CD8-positive, alpha-beta memory T cell (primary cell): ENCODE data around the gene ATG13. TPM values are rescaled to one million over a fixed set of nuclear protein-coding genes. Genes with fewer than 3 reads are reported as not detected.

ENCODE experiments used
- CTCF ChIA-PET: fragments of 350-600 bp; sonication (Branson Sonifier 250); formaldehyde crosslinking; loops from one replicate; lab custom pipeline; 2021; ENCODE audit warnings: antibody characterized with exemption; lab: Charles Lee
- POLR2A ChIA-PET: fragments of 350-600 bp; sonication (Branson Sonifier 250); formaldehyde crosslinking; loops from one replicate; lab custom pipeline; 2021; ENCODE audit warnings: antibody characterized with exemption; lab: Charles Lee
- DNase-seq, 5 donors: peaks; one replicate each; pipeline versions ENCODE4 v3.0.0 to v3.0.0-alpha.2; 2020 to 2022; ENCODE audit warnings: mixed read lengths in 1 of 5
- H3K27ac ChIP-seq: one replicate; pipeline ENCODE4 v1.7.0; 2013; ENCODE audit warnings: low read depth, mild to moderate bottlenecking, low read length, moderate library complexity
- H3K27me3 ChIP-seq: 2 replicates; pipeline ENCODE4 v1.7.0; 2013; ENCODE audit warnings: low read length, mild to moderate bottlenecking; ENCODE audit not compliant: insufficient read depth, poor library complexity, severe bottlenecking
- H3K36me3 ChIP-seq: 2 replicates; pipeline ENCODE4 v1.7.0; 2013; ENCODE audit warnings: mild to moderate bottlenecking, low read length, moderate library complexity; ENCODE audit not compliant: insufficient read depth
- H3K4me1 ChIP-seq: 2 replicates; pipeline ENCODE4 v1.7.0; 2013; ENCODE audit warnings: mild to moderate bottlenecking, low read length, moderate library complexity; ENCODE audit not compliant: insufficient read depth
- H3K4me3 ChIP-seq: 2 replicates; pipeline ENCODE4 v1.7.0; 2013; ENCODE audit warnings: mild to moderate bottlenecking, low read length
- H3K9me3 ChIP-seq: 2 replicates; pipeline ENCODE4 v1.7.0; 2013; ENCODE audit warnings: mild to moderate bottlenecking, low read length
- H3K27ac Mint-ChIP-seq, 8 donors: one replicate each; pipeline ENCODE4 v1.8.0; 2020 to 2021; ENCODE audit warnings: mixed read lengths in 8 of 8, mild to moderate bottlenecking in 6 of 8, inconsistent platforms in 3 of 8, moderate library complexity in 3 of 8
- H3K27me3 Mint-ChIP-seq, 2 donors: one replicate each; pipeline ENCODE4 v1.8.0; 2020 to 2021; ENCODE audit warnings: mixed read lengths in 2 of 2, mild to moderate bottlenecking in 1 of 2, moderate library complexity in 1 of 2
- H3K36me3 Mint-ChIP-seq, 3 donors: one replicate each; pipeline ENCODE4 v1.8.0; 2020 to 2021; ENCODE audit warnings: mixed read lengths in 3 of 3, inconsistent platforms in 1 of 3, mild to moderate bottlenecking in 1 of 3
- H3K4me1 Mint-ChIP-seq, 3 donors: one replicate each; pipeline ENCODE4 v1.8.0; 2020 to 2021; ENCODE audit warnings: mixed read lengths in 3 of 3, inconsistent platforms in 1 of 3, mild to moderate bottlenecking in 1 of 3
- H3K4me3 Mint-ChIP-seq, 7 donors: one replicate each; pipeline ENCODE4 v1.8.0; 2020 to 2021; ENCODE audit warnings: mixed read lengths in 7 of 7, mild to moderate bottlenecking in 6 of 7, moderate library complexity in 4 of 7, inconsistent platforms in 2 of 7
- H3K9me3 Mint-ChIP-seq, 5 donors: one replicate each; pipeline ENCODE4 v1.8.0; 2020 to 2022; ENCODE audit warnings: mixed read lengths in 5 of 5, mild to moderate bottlenecking in 3 of 5, moderate library complexity in 2 of 5, inconsistent platforms in 1 of 5
- polyA plus RNA-seq: library from polyadenylated mRNA; unstranded; fragments of 300-500 nt; fragmentation: Illumina TruSeq; gene quantifications from one replicate; pipeline ENCODE4 v1.2.3, GENCODE V29; 2021
- total RNA-seq, 2 experiments: library from RNA; stranded (reverse); gene quantifications; one replicate each; pipeline ENCODE4 v1.2.3, GENCODE V29; 2021

ATG13 gene
- total and polyA plus RNA-seq, 3 experiments from 2014 or later: 67.9 to 81.6 (median 69.6) TPM

DNA sequence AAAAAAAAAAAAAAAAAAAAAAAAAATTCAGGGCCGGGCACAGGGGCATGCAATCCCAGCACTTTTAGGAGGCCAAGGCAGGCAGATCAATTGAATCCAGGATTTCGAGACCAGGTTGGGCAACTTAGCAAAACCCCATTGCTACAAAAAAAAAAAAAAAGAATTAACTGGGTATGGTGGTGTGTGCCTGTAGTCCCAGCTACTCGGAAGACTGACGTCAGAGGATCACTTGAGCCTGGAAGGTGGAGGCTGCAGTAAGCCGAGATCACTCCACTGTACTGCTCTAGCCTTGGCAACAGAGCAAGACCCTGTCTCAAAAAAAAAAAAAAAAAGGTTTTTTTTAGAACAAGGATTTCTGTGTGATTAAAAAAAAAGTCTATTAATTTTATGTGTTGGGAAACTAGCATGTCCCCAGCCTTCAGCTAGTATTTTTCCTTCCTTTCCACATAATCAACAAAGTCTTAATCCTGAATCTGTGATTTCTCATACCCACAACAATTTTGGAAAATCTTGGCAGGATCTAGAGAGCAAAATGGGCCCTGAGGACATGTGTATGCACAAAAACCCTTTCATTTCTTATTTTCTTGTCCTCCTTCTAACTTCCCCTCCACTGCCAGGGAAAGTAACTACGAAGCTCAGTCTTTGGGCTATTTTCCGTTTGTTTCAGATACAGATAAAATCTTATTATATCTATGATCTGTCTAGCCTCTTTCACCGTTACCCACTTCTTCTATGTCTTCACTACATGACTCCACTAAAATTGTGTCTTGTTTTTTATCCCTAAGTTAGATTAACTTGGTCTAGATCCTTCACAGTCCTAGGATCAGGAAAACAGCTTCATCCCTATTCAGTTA lies 17.8 kb upstream of the ATG13 start:
- ChIA-PET POLR2A (no interaction called here), CTCF (no interaction called here)
- Mint-ChIP-seq H3K36me3 (peaks cover 0 to 14% (median 0%) of the 10 kb centered on the region in 3 donors), H3K9me3 (no peaks in the 10 kb centered on the region), H3K27me3 (no peaks in the 10 kb centered on the region), H3K4me3 (peak overlapping the region in 1 of 7 donors; percentile 35), H3K4me1 (no peaks in the 10 kb centered on the region), H3K27ac (peak overlapping the region in 1 of 8 donors; percentile 68)
- no peaks in the 10 kb centered on the region for H3K27me3 ChIP-seq
- H3K4me1 ChIP-seq: peaks cover 2% of the 10 kb centered on the region
- H3K4me3 ChIP-seq: no peak overlapping the region
- no peaks in the 10 kb centered on the region for H3K9me3 ChIP-seq
- H3K27ac ChIP-seq: no peak overlapping the region
- H3K36me3 ChIP-seq: no peaks in the 10 kb centered on the region
- DNase-seq: no peak

DNA sequence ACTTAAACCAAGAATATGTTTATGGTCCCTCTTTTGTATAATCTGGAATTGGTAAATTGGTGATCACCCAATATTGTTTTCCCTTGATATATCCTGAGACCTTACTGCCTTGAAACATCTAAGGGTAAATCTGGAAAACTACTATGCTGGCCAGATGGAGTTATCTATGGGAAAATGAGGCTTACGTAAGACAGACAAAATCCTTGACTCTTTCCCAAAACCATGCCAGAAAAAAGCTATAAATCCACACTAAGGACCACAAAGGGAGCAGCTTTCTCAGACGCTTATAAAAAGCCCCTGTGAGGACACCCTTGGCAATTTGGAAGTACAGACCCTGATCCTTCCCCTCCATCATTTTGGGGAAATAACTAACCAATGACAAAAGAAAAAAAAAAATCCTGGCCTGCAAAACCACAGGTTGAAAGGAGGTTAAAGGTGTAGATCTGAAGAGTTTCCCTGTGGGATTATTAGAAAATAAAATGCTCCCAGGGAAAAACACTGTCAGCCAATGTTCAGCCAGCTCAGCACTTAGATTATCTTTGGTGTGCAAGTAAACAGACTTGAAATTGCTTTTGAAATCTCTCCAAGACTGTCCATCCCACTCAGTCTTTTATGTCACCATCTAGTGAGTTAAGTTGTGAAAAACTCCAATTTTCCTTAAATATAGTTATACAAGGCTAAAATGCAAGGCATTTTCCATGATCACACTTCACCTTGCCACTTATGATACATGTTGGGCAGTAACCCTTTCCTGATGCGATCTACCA lies 17.0 kb upstream of the ATG13 start:
- H3K36me3 ChIP-seq: no peaks in the 10 kb centered on the region
- H3K9me3 ChIP-seq: no peaks in the 10 kb centered on the region
- CTCF ChIA-PET: no interaction called here
- no peak overlapping the region for H3K27ac ChIP-seq
- Mint-ChIP-seq H3K4me1 (no peaks in the 10 kb centered on the region), H3K9me3 (no peaks in the 10 kb centered on the region), H3K27me3 (no peaks in the 10 kb centered on the region), H3K36me3 (peaks cover 0 to 14% (median 0%) of the 10 kb centered on the region in 3 donors), H3K4me3 (no peak overlapping the region), H3K27ac (no peak overlapping the region)
- no peaks in the 10 kb centered on the region for H3K27me3 ChIP-seq
- POLR2A ChIA-PET: no interaction called here
- no peak for DNase-seq
- H3K4me3 ChIP-seq: no peak overlapping the region
- H3K4me1 ChIP-seq: no peaks in the 10 kb centered on the region

DNA sequence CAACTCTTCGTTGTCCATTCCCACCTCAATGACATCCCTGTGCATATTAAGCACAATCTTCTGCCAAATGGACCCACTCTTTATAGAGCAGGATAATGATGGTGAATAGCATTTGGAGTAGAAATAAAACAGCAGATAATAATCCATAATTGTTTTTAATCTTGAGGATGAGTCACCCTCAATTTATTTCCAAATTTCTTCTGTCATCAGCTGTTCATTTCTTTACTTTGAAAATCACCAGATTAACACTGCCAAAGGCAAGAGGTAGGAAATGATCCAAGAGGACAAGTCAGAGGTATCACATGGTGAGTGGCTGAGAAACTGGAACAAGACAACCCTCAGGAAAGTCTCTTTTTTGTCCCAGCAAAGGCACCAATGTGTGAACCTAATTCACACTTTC lies 16.2 kb upstream of the ATG13 start:
- no peaks in the 10 kb centered on the region for H3K9me3 Mint-ChIP-seq
- H3K36me3 Mint-ChIP-seq: peaks cover 0 to 14% (median 0%) of the 10 kb centered on the region in 3 donors
- Histone ChIP-seq H3K27ac (no peak overlapping the region), H3K4me3 (no peak overlapping the region), H3K36me3 (no peaks in the 10 kb centered on the region), H3K4me1 (no peaks in the 10 kb centered on the region), H3K9me3 (no peaks in the 10 kb centered on the region), H3K27me3 (no peaks in the 10 kb centered on the region)
- ChIA-PET POLR2A (no interaction called here), CTCF (no interaction called here)
- no peaks in the 10 kb centered on the region for H3K4me1 Mint-ChIP-seq
- no peak for DNase-seq
- no peaks in the 10 kb centered on the region for H3K27me3 Mint-ChIP-seq
- H3K4me3 Mint-ChIP-seq: no peak overlapping the region
- peak overlapping the region in 1 of 8 donors; percentile 21 for H3K27ac Mint-ChIP-seq

DNA sequence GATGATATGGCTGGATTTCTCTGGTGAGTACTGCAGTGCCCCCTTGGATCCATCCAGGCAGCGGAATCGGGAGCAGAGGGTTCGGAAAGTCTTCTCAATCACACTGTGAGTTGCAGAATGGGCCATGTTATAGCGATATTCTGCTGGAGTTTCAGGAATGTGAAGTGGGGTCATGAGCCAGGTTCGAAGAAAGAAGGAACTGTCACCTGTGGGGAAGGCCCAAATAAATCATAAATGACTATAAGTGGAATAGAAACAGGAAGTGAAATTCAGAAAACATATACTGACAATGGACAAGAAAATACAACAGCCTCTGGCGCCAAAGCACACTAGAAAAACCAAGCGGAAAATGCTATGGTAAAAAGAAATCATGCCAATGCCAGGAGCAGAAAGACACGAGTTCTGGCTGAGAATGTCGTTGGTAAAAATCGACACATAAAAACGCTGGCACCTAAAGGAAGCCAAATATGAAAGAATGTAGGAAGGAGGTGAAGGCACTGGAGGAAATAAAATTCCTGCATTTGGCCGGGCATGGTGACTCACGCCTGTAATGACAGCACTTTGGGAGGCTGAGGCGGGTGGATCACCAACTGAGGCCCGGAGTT lies 13.5 kb upstream of the ATG13 start:
- CTCF ChIA-PET: no interaction called here
- H3K9me3 Mint-ChIP-seq: no peaks in the 10 kb centered on the region
- no peak overlapping the region for H3K4me3 ChIP-seq
- no peaks in the 10 kb centered on the region for H3K4me1 ChIP-seq
- H3K4me3 Mint-ChIP-seq: no peak overlapping the region
- H3K36me3 ChIP-seq: no peaks in the 10 kb centered on the region
- no peak for DNase-seq
- no peak overlapping the region for H3K27ac ChIP-seq
- no peak overlapping the region for H3K27ac Mint-ChIP-seq
- H3K9me3 ChIP-seq: no peaks in the 10 kb centered on the region
- no peaks in the 10 kb centered on the region for H3K27me3 ChIP-seq
- H3K36me3 Mint-ChIP-seq: peaks cover 0 to 14% (median 3%) of the 10 kb centered on the region in 3 donors
- no peaks in the 10 kb centered on the region for H3K27me3 Mint-ChIP-seq
- peaks cover 3 to 5% (median 5%) of the 10 kb centered on the region in 3 donors for H3K4me1 Mint-ChIP-seq
- POLR2A ChIA-PET: no interaction called here

DNA sequence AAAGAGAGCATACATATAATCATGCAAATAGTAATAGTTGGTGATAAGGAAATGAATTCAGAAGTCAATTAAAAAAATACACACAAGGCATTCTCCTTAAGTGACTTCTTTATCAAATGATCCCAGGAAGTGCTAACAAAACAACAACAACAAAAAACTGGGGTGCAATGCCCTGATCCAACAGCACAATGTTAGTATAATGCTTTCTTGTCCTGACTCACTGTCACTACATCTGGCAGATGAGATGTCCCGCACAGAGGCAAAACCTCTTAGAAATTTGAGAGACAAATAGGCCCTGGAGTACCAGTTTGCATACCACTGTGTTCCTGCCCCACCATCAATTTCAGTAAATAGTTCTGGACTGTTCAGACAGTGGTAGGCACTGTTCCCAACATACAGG lies 12.6 kb upstream of the ATG13 start:
- Histone ChIP-seq H3K27ac (no peak overlapping the region), H3K27me3 (no peaks in the 10 kb centered on the region), H3K4me1 (no peaks in the 10 kb centered on the region), H3K4me3 (no peak overlapping the region), H3K36me3 (no peaks in the 10 kb centered on the region), H3K9me3 (no peaks in the 10 kb centered on the region)
- ChIA-PET CTCF (no interaction called here), POLR2A (no interaction called here)
- no peak overlapping the region for H3K27ac Mint-ChIP-seq
- H3K4me3 Mint-ChIP-seq: no peak overlapping the region
- no peak for DNase-seq
- no peaks in the 10 kb centered on the region for H3K27me3 Mint-ChIP-seq
- peaks cover 3 to 5% (median 5%) of the 10 kb centered on the region in 3 donors for H3K4me1 Mint-ChIP-seq
- H3K36me3 Mint-ChIP-seq: peaks cover 0 to 14% (median 3%) of the 10 kb centered on the region in 3 donors
- H3K9me3 Mint-ChIP-seq: no peaks in the 10 kb centered on the region

DNA sequence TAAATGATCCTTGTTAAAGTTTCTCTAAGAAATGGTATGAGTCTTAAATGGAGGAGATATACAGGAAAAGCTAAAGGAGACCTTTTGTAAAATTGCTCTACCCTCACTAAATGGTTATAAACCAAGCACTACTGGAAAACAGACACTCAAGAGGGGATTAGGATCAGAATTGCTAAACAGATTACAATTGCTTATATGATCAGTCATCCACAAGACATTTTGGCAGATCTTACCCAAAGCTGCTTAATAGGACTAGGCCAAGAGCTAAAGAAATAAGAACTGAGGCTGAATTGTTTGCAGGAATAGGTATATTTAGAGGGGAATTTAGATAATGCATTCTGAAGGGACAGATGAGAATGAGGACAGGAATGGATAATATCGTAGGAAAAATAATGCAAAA lies 9.8 kb upstream of the ATG13 start:
- H3K27me3 ChIP-seq: no peaks in the 10 kb centered on the region
- no peak overlapping the region for H3K4me3 Mint-ChIP-seq
- no peak overlapping the region for H3K4me3 ChIP-seq
- no peaks in the 10 kb centered on the region for H3K9me3 Mint-ChIP-seq
- CTCF ChIA-PET: no interaction called here
- H3K36me3 ChIP-seq: no peaks in the 10 kb centered on the region
- DNase-seq: no peak
- no peak overlapping the region for H3K27ac ChIP-seq
- peaks cover 5 to 12% (median 11%) of the 10 kb centered on the region in 3 donors for H3K4me1 Mint-ChIP-seq
- no peaks in the 10 kb centered on the region for H3K9me3 ChIP-seq
- peak overlapping the region in 1 of 8 donors; percentile 33 for H3K27ac Mint-ChIP-seq
- no peaks in the 10 kb centered on the region for H3K27me3 Mint-ChIP-seq
- H3K36me3 Mint-ChIP-seq: peaks cover 0 to 12% (median 3%) of the 10 kb centered on the region in 3 donors
- H3K4me1 ChIP-seq: no peaks in the 10 kb centered on the region
- POLR2A ChIA-PET: interaction anchor here (0.6 kb wide), 1 partner anchor 1007 kb away, joined by 5 read pairs; no protein-coding TSS in a partner anchor

DNA sequence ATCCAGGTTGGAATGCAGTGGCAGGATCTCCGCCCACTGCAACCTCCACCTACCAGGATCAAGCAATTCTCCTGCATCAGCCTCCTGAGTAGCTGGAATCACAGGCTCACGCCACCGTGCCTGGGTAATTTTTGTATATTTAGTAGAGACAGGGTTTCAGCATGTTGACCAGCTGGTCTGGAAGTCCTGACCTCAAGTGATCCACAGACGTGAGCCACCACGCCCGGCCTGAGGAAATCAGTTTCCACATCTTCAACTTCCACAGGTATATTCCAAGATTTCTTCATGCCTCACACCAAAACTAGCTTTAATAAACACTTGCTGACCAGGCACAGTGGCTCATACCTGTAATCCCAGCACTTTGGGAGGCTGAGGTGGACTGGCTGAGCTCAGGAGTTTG lies 8.0 kb upstream of the ATG13 start:
- no peak overlapping the region for H3K4me3 Mint-ChIP-seq
- ChIA-PET CTCF (interaction anchor here (1.3 kb wide), 1 partner anchor 8 kb away, joined by 4 read pairs; the partner anchor contains the start of gene ATG13), POLR2A (no interaction called here)

More for the DNA sequence above, 8.0 kb upstream of the ATG13 start:
- Histone ChIP-seq H3K27me3 (no peaks in the 10 kb centered on the region), H3K9me3 (no peaks in the 10 kb centered on the region), H3K4me1 (peaks cover 6% of the 10 kb centered on the region), H3K27ac (no peak overlapping the region), H3K4me3 (no peak overlapping the region), H3K36me3 (no peaks in the 10 kb centered on the region)
- Mint-ChIP-seq H3K27ac (no peak overlapping the region), H3K9me3 (no peaks in the 10 kb centered on the region), H3K36me3 (peaks cover 0 to 3% (median 1%) of the 10 kb centered on the region in 3 donors), H3K4me1 (peaks cover 5 to 13% (median 12%) of the 10 kb centered on the region in 3 donors), H3K27me3 (no peaks in the 10 kb centered on the region)
- no peak for DNase-seq
